HPDE6-E6E7 (cell line): Measurements from ENCODE around the gene PRMT3.
"Not testable (repeated sequence)": the region's sequence is repeated elsewhere in the genome, so short reads cannot be mapped to it uniquely, and the experiment has no call there.

Experiments used
- DNase-seq: peaks from one replicate; pipeline ENCODE4 v3.0.0; 2011; ENCODE audit warnings: missing footprints; ENCODE audit errors: extremely low spot score

Gene PRMT3

GRCh38 chr11:20457934-20458680 lies 70.6 kb downstream of the PRMT3 start:
- DNase-seq: no peak

GRCh38 chr11:20458905-20459632 lies 71.6 kb downstream of the PRMT3 start:
- no peak for DNase-seq

- DNase-seq: no peak
These were observed 72.3 kb downstream of the PRMT3 start for GRCh38 chr11:20459865-20460264.

GRCh38 chr11:20464518-20464917 lies 77.0 kb downstream of the PRMT3 start:
- DNase-seq: no peak

GRCh38 chr11:20467487-20468185 lies 80.1 kb downstream of the PRMT3 start:
- DNase-seq: no peak

GRCh38 chr11:20470348-20470747 lies 82.8 kb downstream of the PRMT3 start:
- DNase-seq: no peak

GRCh38 chr11:20471929-20472328 lies 84.4 kb downstream of the PRMT3 start:
- DNase-seq: not testable (repeated sequence)

GRCh38 chr11:20474176-20474881 lies 86.8 kb downstream of the PRMT3 start:
- no peak for DNase-seq

GRCh38 chr11:20474882-20475517 lies 87.5 kb downstream of the PRMT3 start:
- DNase-seq: no peak

GRCh38 chr11:20477418-20478090 lies 90.0 kb downstream of the PRMT3 start:
- no peak for DNase-seq

- no peak for DNase-seq
These were observed 92.0 kb downstream of the PRMT3 start for GRCh38 chr11:20479513-20479912.

GRCh38 chr11:20483931-20484330 lies 96.4 kb downstream of the PRMT3 start:
- DNase-seq: peak; percentile 42

GRCh38 chr11:20484416-20484815 lies 96.9 kb downstream of the PRMT3 start:
- DNase-seq: not testable (repeated sequence)

- no peak for DNase-seq
These were observed 100.8 kb downstream of the PRMT3 start for GRCh38 chr11:20488352-20488751.

- no peak for DNase-seq
These were observed 102.4 kb downstream of the PRMT3 start for GRCh38 chr11:20489948-20490347.

GRCh38 chr11:20493340-20493739 lies 105.8 kb downstream of the PRMT3 start:
- no peak for DNase-seq

- no peak for DNase-seq
These were observed 109.7 kb downstream of the PRMT3 start for GRCh38 chr11:20497124-20497792.

- DNase-seq: no peak
These were observed 113.7 kb downstream of the PRMT3 start for GRCh38 chr11:20501252-20501651.

GRCh38 chr11:20501971-20502370 lies 114.5 kb downstream of the PRMT3 start:
- no peak for DNase-seq

GRCh38 chr11:20511982-20512381 lies 124.5 kb downstream of the PRMT3 start:
- DNase-seq: no peak
